Prostate gland (tissue), 2 donors: ENCODE measurements around the gene FKBP6.

Experiments
- CTCF ChIP-seq, 4 experiments: fragments of 200-600 bp in 2 of 4; fragments of 450-650 bp in 2 of 4; sonication (generic) in 2 of 4; IDR thresholded peaks; 1 replicate in 3 of 4; 2 replicates in 1 of 4; pipeline ENCODE4 v1.5.1; 2016 to 2019; ENCODE audit warnings: antibody characterized with exemption in 4 of 4, mild to moderate bottlenecking in 2 of 4, moderate library complexity in 2 of 4
- POLR2A ChIP-seq: fragments of 450-650 bp; IDR thresholded peaks from one replicate; pipeline ENCODE4 v1.6.1; 2016; ENCODE audit warnings: antibody characterized with exemption, mild to moderate bottlenecking

GRCh38 chr7:73373741-73374140, 45.8 kb downstream of the FKBP6 start:
- TF ChIP-seq CTCF (IDR thresholded peaks at IDR 0.05): no peak
- TF ChIP-seq POLR2A: no peak
